CD14-positive monocyte (primary cell): ENCODE results near the gene ANKRD12. TPM values are rescaled to one million over a fixed set of nuclear protein-coding genes. Genes with fewer than 3 reads are reported as not detected.

Experiments used
- DNase-seq, 3 donors: peaks; one replicate each; pipeline ENCODE4 v3.0.0-alpha.2; 2011 to 2022
- H2AFZ ChIP-seq: 2 replicates; pipeline ENCODE4 v1.6.0; 2012; ENCODE audit warnings: mild to moderate bottlenecking, low read depth, low read length, inconsistent platforms; ENCODE audit not compliant: insufficient read depth, poor library complexity, severe bottlenecking
- H3K27ac ChIP-seq, 2 donors: 1 replicate in 1 of 2; 2 replicates in 1 of 2; pipeline ENCODE4 v1.5.1; 2012 to 2013; ENCODE audit warnings: low read length in 2 of 2, control low read depth in 1 of 2, inconsistent platforms in 1 of 2, low read depth in 1 of 2, mild to moderate bottlenecking in 1 of 2
- H3K27me3 ChIP-seq, 2 donors: one replicate each; pipeline versions ENCODE4 v1.6.0 to v1.6.1; 2011 to 2013; ENCODE audit warnings: low read length in 2 of 2; ENCODE audit not compliant: control insufficient read depth in 2 of 2, insufficient read depth in 2 of 2
- H3K36me3 ChIP-seq, 2 donors: replicated peaks in 1 of 2; 1 replicate in 1 of 2; 2 replicates in 1 of 2; pipeline versions ENCODE4 v1.5.1 to v1.6.1; 2012 to 2013; ENCODE audit warnings: low read length in 2 of 2, control low read depth in 1 of 2, inconsistent platforms in 1 of 2, mild to moderate bottlenecking in 1 of 2; ENCODE audit not compliant: insufficient read depth in 2 of 2, control insufficient read depth in 1 of 2
- H3K4me1 ChIP-seq, 2 donors: 1 replicate in 1 of 2; 2 replicates in 1 of 2; pipeline versions ENCODE4 v1.5.1 to v1.6.1; 2012 to 2013; ENCODE audit warnings: low read length in 2 of 2, control low read depth in 1 of 2, inconsistent platforms in 1 of 2, mild to moderate bottlenecking in 1 of 2, moderate library complexity in 1 of 2; ENCODE audit not compliant: insufficient read depth in 2 of 2, control insufficient read depth in 1 of 2
- H3K4me2 ChIP-seq: replicated peaks from 2 replicates; pipeline ENCODE3; 2012; ENCODE audit warnings: low read length, moderate library complexity, mild to moderate bottlenecking; ENCODE audit not compliant: poor library complexity, severe bottlenecking; ENCODE audit errors: extremely low read depth
- H3K4me3 ChIP-seq, 3 experiments: fragments of 200-600 bp in 1 of 3; sonication (generic) in 1 of 3; replicated peaks in 1 of 3; 1 replicate in 2 of 3; 2 replicates in 1 of 3; pipeline ENCODE4 v1.5.1; 2011 to 2013; ENCODE audit warnings: low read length in 3 of 3, mild to moderate bottlenecking in 3 of 3, control low read depth in 2 of 3, low read depth in 2 of 3, inconsistent platforms in 1 of 3, moderate library complexity in 1 of 3
- H3K79me2 ChIP-seq: 2 replicates; pipeline ENCODE4 v1.6.0; 2012; ENCODE audit warnings: mild to moderate bottlenecking, control low read depth, inconsistent platforms, low read length, moderate library complexity; ENCODE audit not compliant: insufficient read depth
- H3K9ac ChIP-seq: 2 replicates; pipeline ENCODE4 v1.6.0; 2017; ENCODE audit warnings: low read length, mild to moderate bottlenecking; ENCODE audit not compliant: insufficient read depth, poor library complexity, severe bottlenecking
- H3K9me3 ChIP-seq, 2 donors: replicated peaks in 1 of 2; 1 replicate in 1 of 2; 2 replicates in 1 of 2; pipeline versions ENCODE4 v1.5.1 to v1.6.1; 2012 to 2013; ENCODE audit warnings: low read length in 2 of 2, control low read depth in 1 of 2; ENCODE audit not compliant: control insufficient read depth in 1 of 2, insufficient read depth in 1 of 2
- H4K20me1 ChIP-seq: 2 replicates; pipeline ENCODE4 v1.6.0; 2012; ENCODE audit warnings: mild to moderate bottlenecking, low read length, control low read depth, moderate library complexity; ENCODE audit not compliant: insufficient read depth
- H3K27ac Mint-ChIP-seq, 7 donors: one replicate each; pipeline ENCODE4 v1.8.0; 2020; ENCODE audit warnings: mild to moderate bottlenecking in 7 of 7, mixed read lengths in 7 of 7, moderate library complexity in 6 of 7, inconsistent platforms in 2 of 7
- H3K27me3 Mint-ChIP-seq, 3 donors: one replicate each; pipeline ENCODE4 v1.8.0; 2021 to 2022; ENCODE audit warnings: low read depth in 3 of 3, mild to moderate bottlenecking in 3 of 3, mixed read lengths in 3 of 3, moderate library complexity in 3 of 3, inconsistent platforms in 1 of 3
- H3K36me3 Mint-ChIP-seq, 2 donors: one replicate each; pipeline ENCODE4 v1.8.0; 2020; ENCODE audit warnings: mixed read lengths in 2 of 2, inconsistent platforms in 1 of 2, mild to moderate bottlenecking in 1 of 2
- H3K4me1 Mint-ChIP-seq: one replicate; pipeline ENCODE4 v1.8.0; 2020; ENCODE audit warnings: mild to moderate bottlenecking, mixed read lengths
- H3K4me3 Mint-ChIP-seq, 2 donors: one replicate each; pipeline ENCODE4 v1.8.0; 2020; ENCODE audit warnings: mild to moderate bottlenecking in 2 of 2, mixed read lengths in 2 of 2, moderate library complexity in 1 of 2
- H3K9me3 Mint-ChIP-seq, 7 donors: one replicate each; pipeline ENCODE4 v1.8.0; 2020 to 2022; ENCODE audit warnings: mixed read lengths in 7 of 7, mild to moderate bottlenecking in 6 of 7, moderate library complexity in 6 of 7, inconsistent platforms in 2 of 7
- CTCF ChIP-seq: fragments of 200-600 bp; IDR thresholded peaks from one replicate; pipeline ENCODE4 v1.8.0; 2022; ENCODE audit warnings: antibody characterized with exemption, mild to moderate bottlenecking
- WGBS: methylation state at CpG from one replicate; pipeline ENCODE4 v1.1.5; 2013; ENCODE audit warnings: missing lambda C conversion rate; ENCODE audit not compliant: insufficient coverage; 5-methylcytosine and 5-hydroxymethylcytosine counted together
- intact Hi-C, 2 donors: fragments of 100-400 bp; cut with micrococcal nuclease; formaldehyde crosslinking; loops; one replicate each; pipeline versions ENCODE4 v1.15.0 to v1.15.1; 2023
- polyA plus RNA-seq, 3 donors: library from polyadenylated mRNA; depleted of rRNA in 1 of 3; unstranded in 2 of 3; stranded (reverse) in 1 of 3; fragments of 300-500 nt in 2 of 3; fragments of >200 nt in 1 of 3; fragmentation: Illumina TruSeq in 2 of 3; gene quantifications; 1 replicate in 2 of 3; 2 replicates in 1 of 3; pipeline ENCODE4 v1.2.3, GENCODE V29; 2012 to 2021

Gene ANKRD12
- polyA plus RNA-seq, 3 donors, result 9.3 to 15.5 (median 15.4) TPM

GRCh38 chr18:9101730-9102507 lies 34.7 kb upstream of the ANKRD12 start:
- H3K36me3 ChIP-seq, result no peaks in the 10 kb centered on the region
- H4K20me1 ChIP-seq, result peaks cover 30% of the 10 kb centered on the region
- Mint-ChIP-seq H3K4me1 (peaks cover 45% of the 10 kb centered on the region), H3K9me3 (peaks cover 0 to 4% (median 0%) of the 10 kb centered on the region in 7 donors), H3K4me3 (peak overlapping the region; percentile 90 to 94), H3K36me3 (peaks cover 2 to 6% of the 10 kb centered on the region in 2 donors), H3K27me3 (peaks cover 0 to 2% (median 0%) of the 10 kb centered on the region in 3 donors), H3K27ac (peak overlapping the region; percentile 93 to 99 (median 96))
- no peaks in the 10 kb centered on the region for H3K9me3 ChIP-seq
- H3K9ac ChIP-seq, result peak overlapping the region; percentile 90
- peak overlapping the region; percentile 61 to 92 (median 81) for H3K4me3 ChIP-seq
- peaks cover 39 to 46% of the 10 kb centered on the region in 2 donors for H3K4me1 ChIP-seq
- peaks cover 44% of the 10 kb centered on the region for H3K79me2 ChIP-seq
- H2AFZ ChIP-seq, result peak overlapping the region; percentile 58
- TF ChIP-seq CTCF, result no peak
- intact Hi-C loops, result loop anchor here (2.0 to 10.0 kb wide), 4 partner anchors 15 to 373 kb away; partner anchors contain the start of genes ANKRD12 (in 2 of the 2) and RALBP1 (in 1 of the 2)
- no peaks in the 10 kb centered on the region for H3K27me3 ChIP-seq
- H3K27ac ChIP-seq, result peak overlapping the region; percentile 72 to 94
- DNase-seq, result peak; percentile 75 to 93 (median 78)
- WGBS, result 1% methylated on average over 10 of the region's 17 CpGs
- peak overlapping the region; percentile 80 for H3K4me2 ChIP-seq

GRCh38 chr18:9102508-9103375 lies 33.8 kb upstream of the ANKRD12 start, which contains the start of gene NDUFV2:
NDUFV2 (plus strand) TSS chr18:9102699; CDS start chr18:9102744, 45 bp downstream.
- peak; percentile 91 to 96 (median 95) for DNase-seq
- Histone ChIP-seq H3K27ac (peak within 1 kb of the TSS; percentile 87 to 94), H3K79me2 (peaks cover 52% of the 10 kb centered on the region), H3K36me3 (no peaks in the 10 kb centered on the region), H3K27me3 (no peaks in the 10 kb centered on the region), H3K4me3 (peak within 1 kb of the TSS; percentile 66 to 95 (median 81)), H3K9ac (peak within 1 kb of the TSS; percentile 90), H3K9me3 (no peaks in the 10 kb centered on the region), H3K4me2 (peak within 1 kb of the TSS; percentile 80), H4K20me1 (peaks cover 38% of the 10 kb centered on the region), H3K4me1 (peaks cover 48 to 54% of the 10 kb centered on the region in 2 donors), H2AFZ (peak within 1 kb of the TSS; percentile 74)
- H3K4me3 Mint-ChIP-seq, result peak within 1 kb of the TSS; percentile 90 to 94
- H3K4me1 Mint-ChIP-seq, result peaks cover 54% of the 10 kb centered on the region
- H3K27ac Mint-ChIP-seq, result peak within 1 kb of the TSS; percentile 93 to 99 (median 96)
- no peak for TF ChIP-seq CTCF
- under 1% methylated on average over 58 of the region's 64 CpGs for WGBS
- peaks cover 2 to 12% of the 10 kb centered on the region in 2 donors for H3K36me3 Mint-ChIP-seq
- no peaks in the 10 kb centered on the region for H3K27me3 Mint-ChIP-seq
- intact Hi-C loops, result loop anchor here (2.0 to 10.0 kb wide), 4 partner anchors 14 to 372 kb away; partner anchors contain the start of genes ANKRD12 (in 2 of the 2) and RALBP1 (in 1 of the 2)
- H3K9me3 Mint-ChIP-seq, result peaks cover 0 to 1% (median 0%) of the 10 kb centered on the region in 7 donors
